Loucy (cell line): ENCODE measurements around the gene ADAM22.

ENCODE experiments used
- CTCF ChIP-seq: fragments of 200-600 bp; sonication (generic); conservative IDR thresholded peaks from 2 replicates; pipeline ENCODE4 v1.5.1; 2014; ENCODE audit warnings: mild to moderate bottlenecking, antibody characterized with exemption, low read length
- EZH2phosphoT487 ChIP-seq: fragments of 200-600 bp; IDR thresholded peaks from 2 replicates; pipeline ENCODE4 v1.6.1; 2018; ENCODE audit warnings: antibody characterized with exemption, mild to moderate bottlenecking, moderate library complexity, borderline replicate concordance

GRCh38 chr7:88156356-88156755 is 222.3 kb downstream of the ADAM22 start:
- TF ChIP-seq CTCF (no peak), EZH2phosphoT487 (no peak)
